Stimulated activated CD8-positive, alpha-beta memory T cell treated with anti-CD3 and anti-CD28 coated beads, Interleukin-12 subunit alpha, Interleukin-12 subunit beta, amount 100 ng/mL, for 4 hours (primary cell): Measurements from ENCODE around the gene GJB4.
"Not testable (repeated sequence)": the region's sequence is repeated elsewhere in the genome, so short reads cannot be mapped to it uniquely, and the experiment has no call there.

Source experiments
- DNase-seq: peaks from one replicate; pipeline ENCODE4 v3.0.0-alpha.2; 2020; ENCODE audit warnings: low read depth

Gene GJB4

DNA sequence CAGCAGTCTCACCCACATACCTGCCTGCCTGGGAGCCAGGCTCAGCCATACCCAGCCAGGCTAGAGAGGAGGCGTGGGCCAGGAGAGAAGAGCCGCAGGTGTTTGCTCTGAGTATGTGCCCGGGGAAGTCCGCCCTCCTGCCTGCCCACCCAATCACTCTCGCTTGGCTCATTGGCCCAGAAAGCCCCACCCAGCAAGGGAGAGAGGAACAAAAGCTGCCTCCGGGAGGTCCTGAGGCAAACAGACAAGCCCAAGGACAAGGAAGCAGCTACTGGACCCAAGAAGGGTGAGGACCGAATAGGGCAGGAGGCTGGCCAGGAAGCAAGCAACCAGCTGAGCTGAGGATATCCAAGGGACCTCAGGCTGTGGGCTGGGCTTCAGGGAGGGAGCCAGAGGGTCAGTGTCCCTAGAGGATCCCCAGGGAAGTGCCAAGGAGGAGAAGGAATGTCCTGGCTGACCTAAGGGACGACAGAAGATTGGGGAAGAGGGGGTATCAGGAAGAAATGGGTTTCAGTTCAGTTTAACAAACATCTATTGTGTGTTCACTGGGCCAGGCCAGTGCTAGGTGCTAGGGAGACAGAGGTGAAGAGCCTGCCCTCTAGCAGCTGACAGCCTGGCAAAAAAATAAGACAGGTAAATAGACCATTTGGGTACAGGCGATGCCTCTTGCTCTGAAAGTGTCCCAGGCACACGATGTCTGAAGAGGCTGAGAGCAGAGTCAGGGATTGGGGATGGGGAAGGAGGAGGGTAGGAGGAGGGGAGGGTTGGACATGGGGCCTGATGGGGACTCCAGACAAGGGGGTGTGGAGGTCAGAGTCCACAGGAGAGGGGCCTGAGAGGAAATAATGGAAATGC lies at the start of gene GJB4:
Gene GJB4 (plus strand): TSS at position 238 of the 855 bp plus-strand sequence. CDS start 1,515 bp downstream, outside the sequence.
- no peak for DNase-seq

DNA sequence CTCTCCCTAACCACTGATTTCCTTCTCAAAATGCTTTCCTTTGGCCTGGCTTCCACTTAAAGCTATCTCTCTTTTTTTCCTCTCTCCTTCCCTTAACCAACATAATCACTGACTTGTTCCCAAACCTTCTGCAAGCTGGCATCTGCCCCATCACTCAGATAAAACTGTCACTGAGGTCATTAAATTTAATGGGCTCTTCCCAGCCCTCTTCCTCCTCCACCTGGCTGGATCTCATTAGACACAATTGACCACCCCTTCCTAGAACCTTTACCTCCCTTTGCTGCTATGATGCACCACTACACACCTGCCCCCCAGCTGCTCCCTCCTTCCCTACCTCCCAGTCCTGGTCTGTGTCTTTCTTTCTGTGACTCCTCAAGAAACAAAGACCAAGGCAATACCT lies 48.7 kb upstream of the GJB4 start:
- DNase-seq: no peak

GRCh38 chr1:34711485-34711884 lies 48.1 kb upstream of the GJB4 start:
- DNase-seq: no peak

DNA sequence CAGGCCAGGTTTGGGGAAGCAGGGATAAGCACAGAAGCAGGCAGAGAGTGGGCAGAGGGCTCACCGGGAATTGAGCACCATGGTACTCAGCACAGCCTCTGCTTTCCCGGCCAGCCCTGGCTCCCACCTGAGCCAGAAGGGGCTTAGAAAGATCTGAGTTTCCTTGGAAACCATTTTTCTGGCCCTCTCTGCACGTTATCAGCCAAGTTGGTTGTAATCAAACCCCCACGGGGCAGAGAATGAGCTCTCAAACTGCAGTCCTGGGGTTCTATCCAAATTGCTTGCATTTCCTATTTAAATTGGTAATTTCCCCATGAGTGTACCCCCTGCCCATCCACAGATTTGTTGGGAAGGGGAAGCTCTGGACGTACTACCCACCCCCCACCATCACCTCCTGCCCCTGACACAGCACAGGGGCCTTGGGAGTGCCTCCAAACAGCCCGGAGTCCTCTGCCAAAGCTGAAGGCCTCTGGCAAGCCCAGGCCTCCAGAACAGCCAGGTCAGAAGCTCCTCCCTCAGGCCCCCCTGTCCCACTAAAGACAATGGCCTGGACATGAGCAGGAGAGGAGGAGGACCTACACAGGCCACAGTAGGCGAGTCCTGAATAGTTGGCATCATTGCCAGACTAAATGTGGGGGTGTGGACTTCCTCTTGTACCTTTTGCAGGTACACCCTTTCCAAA lies 47.4 kb upstream of the GJB4 start:
- no peak for DNase-seq

DNA sequence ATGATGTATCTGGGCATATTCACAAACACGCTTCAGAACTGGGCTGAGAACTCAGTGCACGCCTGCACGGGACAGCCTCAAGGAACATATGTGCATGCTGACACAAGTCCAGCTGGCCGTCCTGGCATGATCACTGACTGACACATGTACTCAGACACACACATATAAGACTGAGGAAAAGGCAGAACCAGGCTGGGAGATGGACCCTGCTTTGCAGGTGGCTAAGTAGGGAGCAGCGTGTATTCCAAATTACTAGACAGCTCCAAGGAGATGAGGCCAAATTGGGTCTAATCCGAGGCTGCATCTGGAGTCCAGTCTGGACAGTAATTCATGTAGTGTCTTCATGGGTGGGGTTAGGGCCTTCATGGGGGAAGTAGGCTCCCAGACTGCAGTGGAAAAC lies 46.1 kb upstream of the GJB4 start:
- DNase-seq: no peak

- DNase-seq: no peak
Observed at GRCh38 chr1:34714386-34714785, 45.2 kb upstream of the GJB4 start.

GRCh38 chr1:34715139-34715538 lies 44.4 kb upstream of the GJB4 start:
- DNase-seq: no peak

DNA sequence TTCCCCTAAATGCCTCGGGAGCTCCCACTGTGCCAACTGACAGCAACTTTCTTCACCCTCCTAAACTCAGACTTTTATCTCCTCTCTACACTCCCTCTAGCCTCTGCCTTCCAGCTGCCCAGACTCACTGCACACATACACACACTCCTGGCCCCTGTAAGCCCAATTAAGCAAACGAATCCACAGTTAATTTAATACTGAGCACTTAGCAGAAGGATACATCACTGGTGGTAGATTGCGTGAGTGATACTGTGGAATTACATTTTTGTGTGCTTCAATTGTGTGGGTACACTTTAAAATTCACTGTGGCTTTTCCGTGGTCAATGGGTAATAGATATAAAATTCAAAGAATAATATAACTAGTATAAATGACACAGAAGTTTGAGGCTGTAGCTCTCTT lies 38.3 kb upstream of the GJB4 start:
- DNase-seq: no peak

DNA sequence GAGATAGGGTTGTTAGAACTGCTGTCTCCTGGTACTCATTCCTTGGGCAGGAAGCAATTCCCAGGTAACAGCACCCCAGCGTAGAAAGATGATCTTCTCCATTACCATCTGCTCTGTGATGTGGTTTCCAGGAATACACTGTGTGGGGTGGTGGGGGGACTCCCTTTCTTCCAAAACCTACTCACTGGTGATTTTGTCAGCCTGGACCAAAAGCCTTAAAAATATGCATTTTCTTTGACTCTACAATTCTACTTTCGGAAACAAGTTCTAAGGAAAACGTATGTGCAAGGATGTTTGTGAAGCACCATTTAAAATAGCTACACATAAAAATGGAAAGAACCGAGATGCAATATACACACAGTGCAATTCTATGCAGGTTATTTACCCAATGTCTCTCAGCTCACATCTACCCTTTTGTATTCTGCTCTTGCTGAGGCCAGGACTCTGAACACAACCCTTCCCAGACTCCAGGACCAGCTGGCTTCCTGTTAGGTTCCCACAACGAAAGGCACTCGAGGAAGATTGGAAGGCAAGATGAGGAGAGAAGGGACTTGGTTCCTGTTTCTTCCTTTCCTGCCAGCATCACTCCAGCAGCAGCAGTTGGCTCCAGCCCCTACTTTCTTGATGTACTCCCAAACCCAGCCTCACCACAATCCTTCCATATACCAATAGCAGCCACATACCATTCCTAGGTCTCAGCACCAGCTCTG lies 37.7 kb upstream of the GJB4 start:
- DNase-seq: no peak

DNA sequence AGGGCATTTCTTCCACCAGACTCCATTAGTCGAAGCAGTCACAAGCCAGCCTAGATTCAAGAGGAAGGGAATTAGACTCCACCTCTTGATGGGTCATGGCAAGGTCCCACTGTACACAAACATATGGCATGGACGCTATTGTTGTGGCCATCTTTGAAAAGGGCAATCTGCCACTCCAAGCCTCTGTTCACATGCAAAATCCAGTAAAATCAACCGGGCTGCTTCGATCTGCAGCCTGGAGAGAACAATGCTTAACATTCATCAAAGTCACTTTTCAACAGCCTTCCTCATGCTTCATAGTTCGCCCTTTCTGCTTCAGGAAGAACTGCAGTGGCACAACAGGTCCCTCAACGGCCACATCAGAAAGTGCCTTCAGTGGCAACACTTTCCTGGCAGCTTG lies 32.7 kb upstream of the GJB4 start:
- no peak for DNase-seq

GRCh38 chr1:34730485-34730884 lies 29.1 kb upstream of the GJB4 start:
- no peak for DNase-seq

GRCh38 chr1:34732831-34733230 lies 26.7 kb upstream of the GJB4 start:
- DNase-seq: not testable (repeated sequence)

DNA sequence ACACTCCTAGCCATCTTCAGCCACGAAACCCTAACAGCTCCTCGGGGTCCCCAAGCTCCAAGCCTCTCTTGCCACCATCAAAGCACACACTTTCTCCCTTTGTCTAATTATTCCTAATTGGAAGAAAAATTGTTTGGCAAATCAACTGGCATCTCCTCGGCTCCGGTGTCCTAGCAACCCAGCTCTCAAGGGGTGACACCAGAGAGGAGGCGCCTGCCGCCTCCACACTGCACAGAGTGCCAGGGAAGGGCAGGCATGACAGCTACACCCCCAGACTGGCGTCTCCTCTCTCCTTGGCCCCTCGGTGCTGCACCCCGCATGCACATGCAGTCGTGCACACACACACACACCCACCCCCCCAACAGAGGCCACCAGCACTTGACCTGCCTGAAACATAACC lies 22.8 kb upstream of the GJB4 start:
- no peak for DNase-seq

DNA sequence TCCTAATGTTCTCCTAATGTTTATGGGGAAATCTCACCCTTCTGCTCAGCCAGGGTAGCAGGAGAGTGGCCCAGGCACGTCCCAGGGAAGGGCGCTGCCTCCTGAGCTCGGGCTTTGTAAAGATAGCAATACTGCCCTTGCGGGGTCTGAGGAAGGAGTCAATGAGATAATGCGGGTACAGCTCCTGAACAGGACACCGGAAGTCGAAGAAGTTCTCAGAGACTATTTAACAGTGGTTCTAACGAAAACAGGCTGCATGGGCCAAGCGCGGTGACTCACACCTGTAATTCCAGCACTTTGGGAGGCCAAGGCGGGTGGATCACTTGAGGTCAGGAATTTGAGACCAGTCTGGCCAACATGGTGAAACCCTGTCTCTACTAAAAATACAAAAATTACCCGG lies 22.3 kb upstream of the GJB4 start:
- DNase-seq: not testable (repeated sequence)

DNA sequence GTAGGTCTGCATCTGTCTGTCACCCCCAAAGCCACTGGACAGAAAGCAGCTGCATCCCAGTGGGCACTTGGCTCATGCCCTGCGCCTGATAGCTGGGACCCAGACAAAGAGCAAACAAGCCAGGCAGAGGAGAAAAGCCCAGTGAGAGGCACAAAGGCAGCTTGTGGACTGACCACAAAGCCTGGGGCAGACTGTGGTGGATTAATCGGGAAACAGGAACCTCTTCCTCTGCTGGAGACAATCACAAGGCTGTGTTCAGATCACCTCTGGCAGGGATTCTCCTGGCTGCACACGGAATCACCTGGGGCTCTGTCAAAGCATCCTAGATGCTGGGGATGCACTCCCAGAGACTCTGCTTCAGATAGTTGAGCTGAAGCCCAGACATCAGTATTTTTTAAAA lies 19.9 kb upstream of the GJB4 start:
- DNase-seq: no peak

- no peak for DNase-seq
Observed at GRCh38 chr1:34740161-34740868, 19.2 kb upstream of the GJB4 start.

- DNase-seq: peak; percentile 49
Observed at GRCh38 chr1:34742667-34743270, 16.8 kb upstream of the GJB4 start.

DNA sequence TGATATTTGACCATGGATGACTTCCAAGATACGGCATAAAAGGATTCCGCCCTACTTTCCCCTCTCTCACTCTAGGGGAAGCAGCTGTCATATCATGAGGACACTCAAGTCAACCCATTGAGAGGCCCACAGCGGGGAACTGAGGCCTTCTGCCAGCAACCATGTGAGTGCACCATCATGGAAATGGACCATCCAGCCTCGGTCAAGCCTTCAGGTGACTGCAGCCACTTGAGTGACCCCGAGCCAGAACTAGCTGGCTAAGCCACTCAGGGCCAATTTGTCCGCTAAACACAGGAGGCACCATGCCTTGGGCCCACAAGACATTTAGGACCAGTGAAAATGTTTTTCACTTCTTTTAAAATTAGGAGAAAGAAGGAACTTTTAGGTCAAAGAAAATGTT lies 15.8 kb upstream of the GJB4 start:
- DNase-seq: no peak

DNA sequence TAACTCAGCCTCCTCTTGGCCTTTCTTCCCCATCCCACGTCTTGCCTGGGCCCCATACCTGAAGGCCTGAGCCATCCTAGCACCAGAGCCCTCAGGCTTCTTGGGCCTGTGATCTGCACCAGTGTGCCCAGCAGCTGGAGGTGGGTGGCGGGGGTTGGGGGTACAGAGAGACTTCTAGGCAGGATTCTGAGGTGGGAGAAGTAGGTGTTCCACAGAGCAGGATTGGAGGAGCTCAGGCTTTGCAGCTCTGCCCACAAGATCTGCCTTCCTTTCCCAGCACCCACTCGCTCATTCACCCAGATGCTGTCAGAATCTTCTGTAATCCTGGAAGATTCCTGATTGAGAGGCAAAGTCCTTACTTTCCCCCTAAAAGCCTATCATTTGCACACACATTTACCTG lies 14.7 kb upstream of the GJB4 start:
- no peak for DNase-seq

GRCh38 chr1:34745666-34746065 lies 13.9 kb upstream of the GJB4 start:
- no peak for DNase-seq

GRCh38 chr1:34746101-34746500 lies 13.4 kb upstream of the GJB4 start:
- DNase-seq: no peak
